K562 (cell line): ENCODE data around the gene MPZL3. TPM values are rescaled to one million over a fixed set of nuclear protein-coding genes. Genes with fewer than 3 reads are reported as not detected.

Source experiments
- ATAC-seq: fragments of 200-7000 bp; cut with Tn5 transposase; 3 replicates; pipeline ENCODE4 v1.9.1; 2020; ENCODE audit warnings: moderate library complexity
- BruUV-seq: library from RNA; stranded (reverse); fragments of 400-500 nt; replicated peaks from 2 replicates; lab custom pipeline; 2021; lab: Mats Ljungman, UMichigan
- CTCF ChIA-PET: fragments of 300-600 bp; formaldehyde crosslinking; extraction: SDS; loops from one replicate; lab custom pipeline; 2021; ENCODE audit warnings: low intra/inter-chr PET ratio; lab: Yijun Ruan, JAX
- POLR2A ChIA-PET: fragments of 300-600, 350-650 bp; sonication (Branson Sonifier 250); formaldehyde crosslinking; extraction: SDS; loops from one replicate; lab custom pipeline; 2021; ENCODE audit warnings: antibody characterized with exemption, inconsistent platforms; lab: Yijun Ruan, JAX
- DNase-seq, 4 experiments: peaks; one replicate each; pipeline versions ENCODE4 v3.0.0 to v3.0.0-alpha.2; 2011 to 2018; ENCODE audit warnings: low spot score in 3 of 4, mixed read lengths in 3 of 4; ENCODE audit errors: extremely low read depth in 1 of 4
- FAIRE-seq: peaks from 2 replicates; lab custom pipeline; 2011; peaks lifted over from hg19 to GRCh38; lab: Jason Lieb, UNC
- H2AFZ ChIP-seq: 2 replicates; pipeline ENCODE4 v1.6.0; 2011; ENCODE audit warnings: low read depth, low read length, control low read depth, inconsistent platforms
- H3K27ac ChIP-seq: fragments of 200-600 bp; 3 replicates; pipeline ENCODE4 v1.8.0; 2011; ENCODE audit warnings: low read depth, mild to moderate bottlenecking, control low read depth, inconsistent platforms, low read length, moderate library complexity, mixed read lengths; ENCODE audit errors: extremely low read depth
- H3K27me3 ChIP-seq, 2 experiments: fragments of 300-600 bp in 1 of 2; 2 replicates in 1 of 2; 3 replicates in 1 of 2; pipeline versions ENCODE4 v1.6.0 to v1.8.0; 2011; ENCODE audit warnings: inconsistent platforms in 2 of 2, low read length in 2 of 2, mild to moderate bottlenecking in 1 of 2, mixed read lengths in 1 of 2, moderate library complexity in 1 of 2; ENCODE audit not compliant: control insufficient read depth in 2 of 2, insufficient read depth in 2 of 2
- H3K36me3 ChIP-seq: fragments of 300-600 bp; 3 replicates; pipeline ENCODE4 v1.8.0; 2011; ENCODE audit warnings: mild to moderate bottlenecking, low read length, inconsistent platforms; ENCODE audit not compliant: control insufficient read depth, insufficient read depth
- H3K4me1 ChIP-seq, 2 experiments: fragments of 200-600 bp in 1 of 2; replicated peaks in 1 of 2; 2 replicates in 1 of 2; 3 replicates in 1 of 2; pipeline versions ENCODE4 v1.5.1 to v1.8.0; 2011; ENCODE audit warnings: inconsistent platforms in 2 of 2, low read length in 2 of 2, mild to moderate bottlenecking in 1 of 2, mixed read lengths in 1 of 2, moderate library complexity in 1 of 2; ENCODE audit not compliant: control insufficient read depth in 2 of 2, insufficient read depth in 2 of 2
- H3K4me2 ChIP-seq: 2 replicates; pipeline ENCODE4 v1.6.1; 2011; ENCODE audit warnings: low read length, control low read depth, inconsistent platforms, mixed read lengths; ENCODE audit not compliant: insufficient read depth
- H3K4me3 ChIP-seq: fragments of 200-600 bp; sonication (generic), shearing (Covaris generic); 2 replicates; pipeline ENCODE4 v1.5.1; 2016; ENCODE audit warnings: control low read depth, inconsistent platforms
- H3K79me2 ChIP-seq: fragments of 200-600 bp; 3 replicates; pipeline ENCODE4 v1.8.0; 2011; ENCODE audit warnings: low read length, inconsistent platforms; ENCODE audit not compliant: control insufficient read depth, insufficient read depth
- H3K9ac ChIP-seq, 2 experiments: 2 replicates each; pipeline versions ENCODE4 v1.6.0 to v1.6.1; 2011; ENCODE audit warnings: low read depth in 2 of 2, low read length in 2 of 2, control low read depth in 1 of 2, inconsistent platforms in 1 of 2, mild to moderate bottlenecking in 1 of 2, mixed read lengths in 1 of 2; ENCODE audit not compliant: insufficient read depth in 1 of 2
- H3K9me1 ChIP-seq: one replicate; pipeline ENCODE4 v1.6.0; 2011; ENCODE audit warnings: inconsistent platforms, mild to moderate bottlenecking, low read length, moderate library complexity; ENCODE audit not compliant: control insufficient read depth, insufficient read depth
- H3K9me3 ChIP-seq: replicated peaks from 2 replicates; pipeline ENCODE4 v1.5.1; 2011; ENCODE audit warnings: low read depth, low read length, inconsistent platforms; ENCODE audit not compliant: control insufficient read depth, insufficient read depth
- H4K20me1 ChIP-seq: replicated peaks from 2 replicates; pipeline ENCODE4 v1.6.1; 2011; ENCODE audit warnings: low read length, inconsistent platforms, mixed read lengths; ENCODE audit not compliant: control insufficient read depth, insufficient read depth
- FOXA3 ChIP-seq, 2 experiments: fragments of 450-650 bp in 1 of 2; sonication (generic) in 1 of 2; formaldehyde crosslinking; IDR thresholded peaks in 1 of 2; conservative IDR thresholded peaks in 1 of 2; 2 replicates each; pipeline versions ENCODE4 v1.4.0 to v1.8.0; 2020 to 2022; ENCODE audit warnings: mild to moderate bottlenecking in 2 of 2, missing genetic modification reagents in 1 of 2
- HOXB6 ChIP-seq: fragments of 250-450 bp; sonication (Bioruptor Pico); IDR thresholded peaks from 2 replicates; pipeline ENCODE4 v1.5.1; 2022; ENCODE audit warnings: mild to moderate bottlenecking, borderline replicate concordance
- MYBL2 ChIP-seq, 2 experiments: fragments of 450-650 bp in 1 of 2; sonication (generic) in 1 of 2; formaldehyde crosslinking in 1 of 2; IDR thresholded peaks; 2 replicates each; pipeline versions ENCODE4 v1.6.1 to v1.8.1; 2017 to 2022; ENCODE audit warnings: borderline replicate concordance in 1 of 2, inconsistent platforms in 1 of 2, low read depth in 1 of 2, mild to moderate bottlenecking in 1 of 2, missing genetic modification reagents in 1 of 2, moderate library complexity in 1 of 2
- SIN3B ChIP-seq: fragments of 450-650 bp; IDR thresholded peaks from 2 replicates; pipeline ENCODE4 v1.6.1; 2017; ENCODE audit warnings: low read depth, mild to moderate bottlenecking, moderate library complexity
- ZKSCAN3 ChIP-seq: fragments of 250-450 bp; sonication (Bioruptor Pico); IDR thresholded peaks from 2 replicates; pipeline ENCODE4 v1.4.0; 2020
- ZNF316 ChIP-seq: fragments of 450-650 bp; IDR thresholded peaks from 2 replicates; pipeline ENCODE4 v1.6.1; 2016
- ZNF444 ChIP-seq: fragments of 250-450 bp; sonication (Bioruptor Pico); IDR thresholded peaks from 2 replicates; pipeline ENCODE4 v1.4.0; 2020; ENCODE audit warnings: mild to moderate bottlenecking, moderate library complexity
- ZNF77 ChIP-seq: fragments of 250-450 bp; sonication (Bioruptor Pico); IDR thresholded peaks from 2 replicates; pipeline ENCODE4 v1.5.0; 2020
- ZNF778 ChIP-seq: fragments of 450-650 bp; formaldehyde crosslinking; IDR thresholded peaks from 2 replicates; pipeline ENCODE4 v1.4.0; 2020; ENCODE audit warnings: mild to moderate bottlenecking, moderate library complexity
- WGBS: fragments of 100-300 bp; shearing (Covaris generic); methylation state at CpG from one replicate; pipeline ENCODE4 v1.1.6; 2016; ENCODE audit warnings: low coverage, mixed read lengths; ENCODE audit not compliant: insufficient coverage; ENCODE audit errors: missing lambda C conversion rate; 5-methylcytosine and 5-hydroxymethylcytosine counted together
- in situ Hi-C: fragments of 300-500 bp; cut with MboI; formaldehyde crosslinking; loops from 4 replicates; pipeline ENCODE4 v1.15.0; 2018; ENCODE audit warnings: inconsistent platforms, mixed read lengths
- intact Hi-C: fragments of 100-400 bp; cut with micrococcal nuclease; formaldehyde crosslinking; loops from 2 replicates; pipeline ENCODE4 v1.14.2; 2022
- polyA plus RNA-seq, 8 experiments: library from polyadenylated mRNA; depleted of rRNA in 4 of 8; stranded (reverse) in 5 of 8; unstranded in 3 of 8; fragments of >200 nt; fragmentation: Nextera tagmentation in 2 of 8; fragmentation: Illumina TruSeq in 1 of 8; extraction: Ambion mirVana in 2 of 8; extraction: Trizol in 1 of 8; gene quantifications; 2 replicates each; pipeline versions ENCODE4 v1.2.1 to v1.2.3, GENCODE V29; 2011 to 2014; ENCODE audit warnings: inconsistent platforms in 1 of 8, missing spikeins in 1 of 8
- total RNA-seq, 7 experiments: library from RNA; depleted of rRNA in 6 of 7; stranded (reverse); fragments of >200 nt in 6 of 7; fragmentation: Illumina TruSeq in 2 of 7; extraction: Trizol in 2 of 7; gene quantifications; 2 replicates each; pipeline versions ENCODE4 v1.2.1 to v1.2.3, GENCODE V29; 2011 to 2021; ENCODE audit warnings: low replicate concordance in 1 of 7
- TF ChIP-seq, protein P1 (sequence below): IDR thresholded peaks from 2 replicates; pipeline ENCODE4 v1.6.1; 2016; ENCODE audit warnings: missing genetic modification characterization, missing compliant biosample characterization
- TF ChIP-seq, protein P2 (sequence below): fragments of 200-800 bp; sonication (Bioruptor generic); IDR thresholded peaks from 2 replicates; pipeline ENCODE4 v1.6.1; 2017; ENCODE audit warnings: missing genetic modification characterization, missing compliant biosample characterization
- TF ChIP-seq, protein P3 (sequence below): sonication (generic); formaldehyde crosslinking; IDR thresholded peaks from 2 replicates; pipeline ENCODE4 v1.9.0; 2022; ENCODE audit warnings: mild to moderate bottlenecking, missing genetic modification reagents
- TF ChIP-seq, protein P4 (sequence below), 2 experiments: fragments of 450-650 bp in 1 of 2; IDR thresholded peaks; 2 replicates each; pipeline ENCODE4 v1.6.1; 2011 to 2017; ENCODE audit warnings: low read depth in 2 of 2, antibody characterized with exemption in 1 of 2, borderline replicate concordance in 1 of 2, low read length in 1 of 2, mild to moderate bottlenecking in 1 of 2, mixed read lengths in 1 of 2; ENCODE audit not compliant: control insufficient read depth in 1 of 2

Gene MPZL3
- total and polyA plus RNA-seq, 9 of the 15 experiments (the other 6 are each of a cell fraction or from before 2014, with no cell fraction given) = 0.97 to 2.9 (median 1.6) TPM

DNA sequence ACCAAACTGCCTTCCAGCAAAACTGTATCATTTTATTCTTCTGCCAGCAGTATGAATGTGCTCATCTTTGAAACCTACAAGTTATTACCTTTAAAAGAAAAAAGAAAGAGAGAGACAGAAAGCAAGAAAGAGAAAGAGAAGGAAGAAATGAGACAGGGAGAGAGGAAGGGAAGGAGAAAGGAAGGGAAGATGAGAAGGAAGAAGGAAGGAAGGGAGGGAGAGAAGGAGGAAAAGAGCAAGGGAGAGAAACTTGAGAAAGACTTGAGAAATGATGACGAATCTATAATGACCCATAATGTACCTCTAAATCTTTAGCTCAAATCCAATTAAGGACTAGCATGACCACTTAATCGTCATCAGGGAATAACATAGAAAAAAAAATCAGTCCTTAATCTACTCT, 16.0 kb downstream of the MPZL3 start (continued):
- TF ChIP-seq, protein P1, sequence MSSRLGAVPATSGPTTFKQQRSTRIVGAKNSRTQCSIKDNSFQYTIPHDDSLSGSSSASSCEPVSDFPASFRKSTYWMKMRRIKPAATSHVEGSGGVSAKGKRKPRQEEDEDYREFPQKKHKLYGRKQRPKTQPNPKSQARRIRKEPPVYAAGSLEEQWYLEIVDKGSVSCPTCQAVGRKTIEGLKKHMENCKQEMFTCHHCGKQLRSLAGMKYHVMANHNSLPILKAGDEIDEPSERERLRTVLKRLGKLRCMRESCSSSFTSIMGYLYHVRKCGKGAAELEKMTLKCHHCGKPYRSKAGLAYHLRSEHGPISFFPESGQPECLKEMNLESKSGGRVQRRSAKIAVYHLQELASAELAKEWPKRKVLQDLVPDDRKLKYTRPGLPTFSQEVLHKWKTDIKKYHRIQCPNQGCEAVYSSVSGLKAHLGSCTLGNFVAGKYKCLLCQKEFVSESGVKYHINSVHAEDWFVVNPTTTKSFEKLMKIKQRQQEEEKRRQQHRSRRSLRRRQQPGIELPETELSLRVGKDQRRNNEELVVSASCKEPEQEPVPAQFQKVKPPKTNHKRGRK (tag) = peak; percentile 80
- TF ChIP-seq ZNF316 (0 out of 2 replicates have a peak, but pooled peaks have one; percentile 13), SIN3B (no peak), ZNF444 (CRISPR knock-in tag) (no peak)

DNA sequence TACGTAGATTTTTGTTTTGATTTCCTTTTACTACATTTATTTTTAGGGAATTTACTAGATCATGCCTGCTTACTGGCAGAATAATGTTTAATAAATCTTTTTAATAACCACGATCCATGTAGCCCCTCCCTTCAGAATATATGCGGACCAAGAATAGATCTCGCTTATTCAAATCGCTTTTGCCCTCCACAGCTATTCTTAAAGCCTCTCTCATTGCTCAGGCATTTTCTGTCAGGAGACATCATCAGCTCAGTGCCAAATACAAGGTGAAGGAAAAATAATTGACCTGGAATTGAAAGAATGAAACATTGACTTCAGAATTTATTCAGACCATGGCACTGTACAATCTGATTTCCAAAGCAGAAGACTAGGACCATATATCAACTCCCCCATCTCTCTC, 17.3 kb downstream of the MPZL3 start:
- TF ChIP-seq, protein P2, sequence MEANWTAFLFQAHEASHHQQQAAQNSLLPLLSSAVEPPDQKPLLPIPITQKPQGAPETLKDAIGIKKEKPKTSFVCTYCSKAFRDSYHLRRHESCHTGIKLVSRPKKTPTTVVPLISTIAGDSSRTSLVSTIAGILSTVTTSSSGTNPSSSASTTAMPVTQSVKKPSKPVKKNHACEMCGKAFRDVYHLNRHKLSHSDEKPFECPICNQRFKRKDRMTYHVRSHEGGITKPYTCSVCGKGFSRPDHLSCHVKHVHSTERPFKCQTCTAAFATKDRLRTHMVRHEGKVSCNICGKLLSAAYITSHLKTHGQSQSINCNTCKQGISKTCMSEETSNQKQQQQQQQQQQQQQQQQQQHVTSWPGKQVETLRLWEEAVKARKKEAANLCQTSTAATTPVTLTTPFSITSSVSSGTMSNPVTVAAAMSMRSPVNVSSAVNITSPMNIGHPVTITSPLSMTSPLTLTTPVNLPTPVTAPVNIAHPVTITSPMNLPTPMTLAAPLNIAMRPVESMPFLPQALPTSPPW (CRISPR knock-in tag) = no peak
- TF ChIP-seq FOXA3 (CRISPR knock-in tag; conservative IDR thresholded peaks at IDR 0.05 in 1 of 2, IDR thresholded peaks at IDR 0.05 in 1 of 2) (no peak), ZNF77 (no peak), MYBL2 (IDR thresholded peaks at IDR 0.05; ENCODE audit: low read depth) (no peak), MYBL2 (CRISPR knock-in tag; IDR thresholded peaks at IDR 0.05; ENCODE audit: borderline replicate concordance) (no peak), ZKSCAN3 (CRISPR knock-in tag) (no peak), ZNF778 (no peak), HOXB6 (CRISPR knock-in tag) (no peak)
- TF ChIP-seq, protein P3, sequence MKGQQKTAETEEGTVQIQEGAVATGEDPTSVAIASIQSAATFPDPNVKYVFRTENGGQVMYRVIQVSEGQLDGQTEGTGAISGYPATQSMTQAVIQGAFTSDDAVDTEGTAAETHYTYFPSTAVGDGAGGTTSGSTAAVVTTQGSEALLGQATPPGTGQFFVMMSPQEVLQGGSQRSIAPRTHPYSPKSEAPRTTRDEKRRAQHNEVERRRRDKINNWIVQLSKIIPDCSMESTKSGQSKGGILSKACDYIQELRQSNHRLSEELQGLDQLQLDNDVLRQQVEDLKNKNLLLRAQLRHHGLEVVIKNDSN = no peak
- TF ChIP-seq, protein P4, sequence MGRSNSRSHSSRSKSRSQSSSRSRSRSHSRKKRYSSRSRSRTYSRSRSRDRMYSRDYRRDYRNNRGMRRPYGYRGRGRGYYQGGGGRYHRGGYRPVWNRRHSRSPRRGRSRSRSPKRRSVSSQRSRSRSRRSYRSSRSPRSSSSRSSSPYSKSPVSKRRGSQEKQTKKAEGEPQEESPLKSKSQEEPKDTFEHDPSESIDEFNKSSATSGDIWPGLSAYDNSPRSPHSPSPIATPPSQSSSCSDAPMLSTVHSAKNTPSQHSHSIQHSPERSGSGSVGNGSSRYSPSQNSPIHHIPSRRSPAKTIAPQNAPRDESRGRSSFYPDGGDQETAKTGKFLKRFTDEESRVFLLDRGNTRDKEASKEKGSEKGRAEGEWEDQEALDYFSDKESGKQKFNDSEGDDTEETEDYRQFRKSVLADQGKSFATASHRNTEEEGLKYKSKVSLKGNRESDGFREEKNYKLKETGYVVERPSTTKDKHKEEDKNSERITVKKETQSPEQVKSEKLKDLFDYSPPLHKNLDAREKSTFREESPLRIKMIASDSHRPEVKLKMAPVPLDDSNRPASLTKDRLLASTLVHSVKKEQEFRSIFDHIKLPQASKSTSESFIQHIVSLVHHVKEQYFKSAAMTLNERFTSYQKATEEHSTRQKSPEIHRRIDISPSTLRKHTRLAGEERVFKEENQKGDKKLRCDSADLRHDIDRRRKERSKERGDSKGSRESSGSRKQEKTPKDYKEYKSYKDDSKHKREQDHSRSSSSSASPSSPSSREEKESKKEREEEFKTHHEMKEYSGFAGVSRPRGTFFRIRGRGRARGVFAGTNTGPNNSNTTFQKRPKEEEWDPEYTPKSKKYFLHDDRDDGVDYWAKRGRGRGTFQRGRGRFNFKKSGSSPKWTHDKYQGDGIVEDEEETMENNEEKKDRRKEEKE (IDR thresholded peaks at IDR 0.05; ENCODE audit: borderline replicate concordance in 1 of 2, control insufficient read depth in 1 of 2, low read depth in 2 of 2, low read length in 1 of 2) = no peak
- TF ChIP-seq, all 486 proteins: peak for 0
- no peak for FAIRE-seq
- CTCF ChIA-PET = no interaction called here

More for the DNA sequence above, 17.3 kb downstream of the MPZL3 start:
- peaks cover 0 to 2% of the 10 kb centered on the region in 2 experiments; a peak in 1 of 5 replicates for H3K4me1 ChIP-seq
- in situ Hi-C loops = no loop called here
- no peak overlapping the region for H2AFZ ChIP-seq
- no peak overlapping the region for H3K9ac ChIP-seq
- no peaks in the 10 kb centered on the region; the same call in 1 of the 2 replicates for H4K20me1 ChIP-seq
- peaks cover 4 to 7% of the 10 kb centered on the region in 2 experiments; a peak in 2 of 5 replicates for H3K27me3 ChIP-seq
- no peaks in the 10 kb centered on the region for H3K36me3 ChIP-seq
- DNase-seq (no peak), ATAC-seq (no peak)
- intact Hi-C loops = no loop called here
- no peaks in the 10 kb centered on the region for H3K9me3 ChIP-seq
- no peak overlapping the region for H3K4me3 ChIP-seq
- H3K9me1 ChIP-seq = no peaks in the 10 kb centered on the region
- no peak overlapping the region for H3K4me2 ChIP-seq
- POLR2A ChIA-PET = no interaction called here
- H3K27ac ChIP-seq = no peak overlapping the region
- no peaks in the 10 kb centered on the region for H3K79me2 ChIP-seq
- no TSS peak for BruUV-seq
- 43% methylated on average over 5 of the region's 5 CpGs for WGBS
